ENCODE results near the gene PAFAH2.

DNA sequence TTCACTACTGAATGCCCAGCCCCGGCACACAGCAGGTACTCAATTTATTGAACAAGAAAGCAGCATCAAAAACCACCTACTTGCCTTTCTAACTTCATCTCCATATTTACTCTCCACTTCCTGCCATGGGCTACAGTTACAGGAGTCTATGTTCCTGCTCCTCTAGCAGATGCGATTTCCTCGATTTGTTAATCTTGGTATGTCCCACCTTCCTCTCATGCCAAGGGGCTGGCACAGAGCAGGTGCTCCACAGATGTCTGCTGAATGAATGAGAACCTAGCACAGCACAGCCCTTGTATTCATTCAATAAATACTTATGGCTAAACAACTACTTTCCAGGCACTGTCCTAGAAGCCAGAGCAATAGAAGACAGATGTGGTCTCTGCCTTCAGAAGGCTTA, 12.2 kb downstream of the PAFAH2 start:
- no peak for TF ChIP-seq POLR2A (IDR thresholded peaks at IDR 0.05)
- TF ChIP-seq, protein P1, sequence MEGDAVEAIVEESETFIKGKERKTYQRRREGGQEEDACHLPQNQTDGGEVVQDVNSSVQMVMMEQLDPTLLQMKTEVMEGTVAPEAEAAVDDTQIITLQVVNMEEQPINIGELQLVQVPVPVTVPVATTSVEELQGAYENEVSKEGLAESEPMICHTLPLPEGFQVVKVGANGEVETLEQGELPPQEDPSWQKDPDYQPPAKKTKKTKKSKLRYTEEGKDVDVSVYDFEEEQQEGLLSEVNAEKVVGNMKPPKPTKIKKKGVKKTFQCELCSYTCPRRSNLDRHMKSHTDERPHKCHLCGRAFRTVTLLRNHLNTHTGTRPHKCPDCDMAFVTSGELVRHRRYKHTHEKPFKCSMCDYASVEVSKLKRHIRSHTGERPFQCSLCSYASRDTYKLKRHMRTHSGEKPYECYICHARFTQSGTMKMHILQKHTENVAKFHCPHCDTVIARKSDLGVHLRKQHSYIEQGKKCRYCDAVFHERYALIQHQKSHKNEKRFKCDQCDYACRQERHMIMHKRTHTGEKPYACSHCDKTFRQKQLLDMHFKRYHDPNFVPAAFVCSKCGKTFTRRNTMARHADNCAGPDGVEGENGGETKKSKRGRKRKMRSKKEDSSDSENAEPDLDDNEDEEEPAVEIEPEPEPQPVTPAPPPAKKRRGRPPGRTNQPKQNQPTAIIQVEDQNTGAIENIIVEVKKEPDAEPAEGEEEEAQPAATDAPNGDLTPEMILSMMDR (IDR thresholded peaks at IDR 0.05), result no peak

All from heart left ventricle (tissue), 13 donors.